CD4-positive, alpha-beta T cell treated with Interleukin-4 for 4 hours (primary cell): ENCODE data around the gene FYN.

Source experiments
- DNase-seq: peaks from one replicate; pipeline ENCODE4 v3.0.0-alpha.2; 2020

FYN gene

GRCh38 chr6:111615916-111616612 is 257.2 kb downstream of the FYN start:
- no peak for DNase-seq

- no peak for DNase-seq
Observed at GRCh38 chr6:111614833-111615582, 258.2 kb downstream of the FYN start.

GRCh38 chr6:111612379-111612778 is 260.9 kb downstream of the FYN start:
- DNase-seq: no peak

- no peak for DNase-seq
Observed at GRCh38 chr6:111610548-111611172, 262.6 kb downstream of the FYN start.
